HG03139 (cell line): Measurements from ENCODE around the gene DENND5A.
"Not testable (repeated sequence)": the region's sequence is repeated elsewhere in the genome, so short reads cannot be mapped to it uniquely, and the experiment has no call there.

Experiments used
- ATAC-seq: cut with Tn5 transposase; IDR thresholded peaks from one replicate; pipeline ENCODE4 v1.9.1; 2021; ENCODE audit not compliant: unreplicated experiment

DENND5A gene

GRCh38 chr11:9103542-9104276 is 161.4 kb downstream of the DENND5A start:
- no peak for ATAC-seq

GRCh38 chr11:9099617-9100016 is 165.5 kb downstream of the DENND5A start:
- ATAC-seq: no peak

DNA sequence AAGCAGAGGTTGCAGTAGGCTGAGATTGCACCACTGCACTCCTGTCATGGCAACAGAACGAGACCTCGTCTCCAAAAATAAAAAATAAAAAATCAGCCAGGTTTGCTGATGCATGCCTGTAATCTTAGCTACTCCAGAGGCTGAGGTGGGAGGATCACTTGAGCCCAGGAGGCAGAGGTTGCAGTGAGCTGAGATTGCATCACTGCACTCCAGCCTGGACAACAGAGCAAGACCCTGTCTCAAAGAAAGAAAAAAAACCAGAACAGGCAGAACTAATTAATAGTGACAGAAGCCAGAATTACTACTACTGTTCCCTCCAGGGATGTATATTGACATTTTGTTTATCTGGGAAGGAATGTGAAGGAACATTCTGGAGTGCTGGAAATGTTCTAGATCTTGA is 166.7 kb downstream of the DENND5A start:
- not testable (repeated sequence) for ATAC-seq

DNA sequence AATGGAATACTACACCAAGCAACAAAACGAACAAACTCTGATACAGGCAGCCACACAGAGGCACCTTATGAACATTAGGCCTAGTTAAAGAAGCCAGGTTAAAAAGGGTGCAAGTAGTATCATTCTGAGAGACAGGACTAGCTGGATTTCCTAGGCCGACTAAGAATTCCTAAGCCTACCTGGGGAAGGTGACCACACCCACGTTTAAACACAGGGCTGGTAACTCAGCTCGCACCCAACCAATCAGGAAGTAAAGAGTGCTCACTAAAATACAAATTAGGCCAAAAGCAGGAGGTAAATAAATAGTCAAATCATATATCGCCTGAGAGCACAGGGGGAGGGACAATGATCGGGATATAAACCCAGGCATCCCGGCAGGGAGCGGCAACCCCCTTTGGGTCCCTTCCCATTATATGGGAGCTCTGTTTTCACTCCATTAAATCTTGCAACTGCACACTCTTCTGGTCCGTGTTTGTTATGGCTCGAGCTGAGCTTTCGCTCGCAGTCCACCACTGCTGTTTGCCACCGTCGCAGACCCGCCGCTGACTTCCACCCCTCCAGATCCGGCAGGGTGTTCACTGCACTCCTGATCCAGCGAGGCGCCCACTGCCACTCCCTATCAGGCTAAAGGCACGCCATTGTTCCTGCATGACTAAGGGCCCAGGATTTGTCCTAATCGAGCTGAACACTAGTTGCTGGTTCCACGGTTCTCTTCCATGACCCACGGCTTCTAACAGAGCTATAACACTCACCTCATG is 167.8 kb downstream of the DENND5A start:
- ATAC-seq: not testable (repeated sequence)

DNA sequence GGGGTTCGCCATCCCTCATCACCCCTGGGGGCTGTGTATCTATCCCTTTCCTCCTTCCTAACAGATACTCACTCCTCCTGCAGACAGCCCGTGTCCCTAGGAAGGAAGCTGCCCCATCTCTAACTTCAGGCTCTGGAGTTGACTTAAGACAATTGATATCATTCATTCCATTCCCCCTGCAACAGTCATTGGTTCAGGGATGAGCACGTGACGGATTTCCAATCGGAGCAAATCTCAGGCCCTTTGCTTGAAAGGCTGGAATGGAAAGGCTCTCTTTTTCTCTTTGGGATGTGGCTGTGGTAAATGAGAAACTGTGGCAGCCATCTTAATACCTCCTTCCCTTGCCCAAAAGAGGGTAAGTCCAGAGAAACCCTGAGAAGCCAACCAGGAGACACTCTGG is 168.7 kb downstream of the DENND5A start:
- no peak for ATAC-seq

DNA sequence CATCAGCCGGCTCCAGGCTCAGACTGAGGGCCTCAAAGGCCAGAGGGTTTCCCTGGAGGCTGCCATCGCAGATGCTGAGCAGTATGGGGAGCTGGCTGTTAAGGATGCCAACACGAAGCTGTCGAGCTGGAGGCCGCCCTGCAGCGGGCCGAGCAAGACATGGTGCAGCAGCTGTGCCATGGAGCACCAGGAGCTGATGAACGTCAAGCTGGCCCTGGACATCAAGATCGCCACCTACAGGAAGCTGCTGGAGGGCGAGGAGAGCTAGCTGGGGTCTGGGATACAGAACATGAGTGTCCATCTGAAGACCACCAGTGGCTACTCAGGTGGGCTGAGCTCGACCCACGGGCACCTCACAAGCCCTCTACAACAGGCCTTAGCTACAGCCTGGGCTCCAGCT is 169.7 kb downstream of the DENND5A start:
- ATAC-seq: no peak

GRCh38 chr11:9094420-9094819 is 170.7 kb downstream of the DENND5A start:
- no peak for ATAC-seq

GRCh38 chr11:9092853-9093778 is 172.0 kb downstream of the DENND5A start:
- ATAC-seq: no peak

- no peak for ATAC-seq
Observed at GRCh38 chr11:9092072-9092471, 173.1 kb downstream of the DENND5A start.

GRCh38 chr11:9091044-9091922 is 173.9 kb downstream of the DENND5A start, which contains the start of gene SCUBE2:
SCUBE2 (minus strand) TSS chr11:9091599; CDS start chr11:9091528, 71 bp downstream.
- no peak for ATAC-seq

DNA sequence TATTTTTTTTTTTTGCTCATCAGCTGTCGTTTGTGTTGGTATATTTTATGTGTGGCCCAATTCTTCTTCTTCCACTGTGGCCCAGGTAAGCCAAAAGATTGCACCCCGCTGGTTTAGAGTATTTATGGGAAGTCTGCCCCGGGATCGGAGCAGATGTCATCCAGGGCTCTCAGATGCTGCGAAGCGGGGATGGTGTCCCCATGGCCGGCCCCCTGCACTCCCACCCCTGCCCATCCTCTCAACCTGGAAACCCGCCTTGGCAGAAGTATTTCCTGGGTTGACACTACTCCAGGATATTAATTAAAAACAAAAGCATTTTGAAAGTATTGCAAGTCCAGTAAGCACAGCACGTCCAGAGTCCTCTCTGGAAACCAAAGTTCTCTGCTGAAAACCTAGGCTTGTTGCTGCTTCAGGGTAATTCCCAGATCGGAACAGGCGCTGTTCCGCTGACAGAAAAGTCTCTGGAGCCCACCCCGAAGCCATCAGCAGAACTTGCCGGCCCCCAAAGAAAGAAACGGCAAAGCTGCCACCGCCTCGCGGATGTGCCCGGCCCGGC is 174.6 kb downstream of the DENND5A start:
- ATAC-seq: no peak

GRCh38 chr11:9089636-9090035 is 175.5 kb downstream of the DENND5A start:
- no peak for ATAC-seq

GRCh38 chr11:9089061-9089460 is 176.1 kb downstream of the DENND5A start:
- ATAC-seq: no peak
